GM12878 (cell line): ENCODE data around the gene SLC18A3. TPM values are rescaled to one million over a fixed set of nuclear protein-coding genes. Genes with fewer than 3 reads are reported as not detected.

Experiments
- ATAC-seq: fragments of 200-7000 bp; cut with Tn5 transposase; 3 replicates; pipeline ENCODE4 v1.9.1; 2020; ENCODE audit warnings: mild to moderate bottlenecking, moderate library complexity
- BruUV-seq: library from RNA; stranded (reverse); fragments of 400-500 nt; replicated peaks from 2 replicates; lab custom pipeline; 2021; lab: Mats Ljungman, UMichigan
- CTCF ChIA-PET: fragments of 300-600 bp; sonication (Branson Sonifier 250); formaldehyde crosslinking; extraction: SDS; loops from one replicate; lab custom pipeline; 2021; ENCODE audit warnings: inconsistent platforms; lab: Yijun Ruan, JAX
- POLR2A ChIA-PET: fragments of 350-600 bp; formaldehyde crosslinking; extraction: SDS; loops from one replicate; lab custom pipeline; 2021; ENCODE audit warnings: inconsistent platforms; lab: Charles Lee
- RAD21 ChIA-PET: fragments of 300-600 bp; sonication (Branson Sonifier 250); formaldehyde crosslinking; loops from one replicate; lab custom pipeline; 2023; ENCODE audit warnings: antibody characterized with exemption; ENCODE audit not compliant: unreplicated experiment; lab: Charles Lee
- SMC1A ChIA-PET: fragments of 300-600 bp; sonication (Branson Sonifier 250); formaldehyde crosslinking; loops from one replicate; lab custom pipeline; 2023; ENCODE audit not compliant: unreplicated experiment, uncharacterized antibody; lab: Charles Lee
- DNase-seq: peaks from one replicate; pipeline ENCODE4 v3.0.0-alpha.2; 2011; ENCODE audit warnings: low read depth, low spot score
- FAIRE-seq: peaks from 3 replicates; lab custom pipeline; 2011; peaks lifted over from hg19 to GRCh38; lab: Jason Lieb, UNC
- H2AFZ ChIP-seq: 2 replicates; pipeline ENCODE4 v1.6.0; 2011; ENCODE audit warnings: low read depth, low read length, control low read depth; ENCODE audit not compliant: control insufficient read depth
- H3K27ac ChIP-seq: 2 replicates; pipeline ENCODE4 v1.5.1; 2011; ENCODE audit warnings: control low read depth; ENCODE audit not compliant: control insufficient read depth, insufficient read depth
- H3K27me3 ChIP-seq, 2 experiments: replicated peaks in 1 of 2; 2 replicates each; pipeline versions ENCODE4 v1.6.0 to v1.6.1; 2011; ENCODE audit warnings: low read length in 1 of 2; ENCODE audit not compliant: control insufficient read depth in 2 of 2, insufficient read depth in 2 of 2
- H3K36me3 ChIP-seq, 2 experiments: 2 replicates each; pipeline ENCODE4 v1.5.1; 2011; ENCODE audit warnings: low read length in 1 of 2; ENCODE audit not compliant: control insufficient read depth in 2 of 2, insufficient read depth in 2 of 2
- H3K4me1 ChIP-seq: 2 replicates; pipeline ENCODE4 v1.6.1; 2011; ENCODE audit warnings: mild to moderate bottlenecking, low read length, moderate library complexity, mixed read lengths; ENCODE audit not compliant: control insufficient read depth, insufficient read depth
- H3K4me2 ChIP-seq: 2 replicates; pipeline ENCODE4 v1.6.0; 2011; ENCODE audit warnings: control low read depth; ENCODE audit not compliant: control insufficient read depth, insufficient read depth
- H3K4me3 ChIP-seq: fragments of 200-600 bp; sonication (generic); 2 replicates; pipeline ENCODE4 v1.5.1; 2016
- H3K79me2 ChIP-seq: 2 replicates; pipeline ENCODE4 v1.6.0; 2011; ENCODE audit warnings: low read length; ENCODE audit not compliant: control insufficient read depth, insufficient read depth
- H3K9ac ChIP-seq: 2 replicates; pipeline ENCODE4 v1.8.0; 2011; ENCODE audit warnings: low read length, control low read depth, mixed read lengths; ENCODE audit not compliant: control insufficient read depth, insufficient read depth
- H3K9me3 ChIP-seq: replicated peaks from 3 replicates; pipeline ENCODE4 v1.5.1; 2011; ENCODE audit warnings: mild to moderate bottlenecking, low read length; ENCODE audit not compliant: control insufficient read depth, insufficient read depth
- H4K20me1 ChIP-seq: 2 replicates; pipeline ENCODE4 v1.6.0; 2011; ENCODE audit not compliant: control insufficient read depth, insufficient read depth
- CBX5 ChIP-seq: sonication (generic); IDR thresholded peaks from 2 replicates; pipeline ENCODE4 v1.6.1; 2016; ENCODE audit warnings: low read depth, moderate library complexity, mild to moderate bottlenecking, inconsistent platforms
- FOS ChIP-seq: IDR thresholded peaks from 3 replicates; pipeline ENCODE4 v1.6.1; 2011; ENCODE audit warnings: borderline replicate concordance; ENCODE audit not compliant: insufficient read length; ENCODE audit errors: extremely low read depth
- GABPA ChIP-seq: IDR thresholded peaks from 2 replicates; pipeline ENCODE4 v1.6.1; 2014; ENCODE audit warnings: antibody characterized with exemption, low read depth, mild to moderate bottlenecking, inconsistent platforms
- IKZF2 ChIP-seq, 2 experiments: fragments of 450-650 bp; IDR thresholded peaks; 2 replicates each; pipeline ENCODE4 v1.6.1; 2017; ENCODE audit warnings: mild to moderate bottlenecking in 2 of 2, moderate library complexity in 2 of 2
- MTA3 ChIP-seq: IDR thresholded peaks from 2 replicates; pipeline ENCODE4 v1.6.1; 2012; ENCODE audit warnings: low read length, inconsistent platforms, borderline replicate concordance
- NR2C1 ChIP-seq: fragments of 450-650 bp; IDR thresholded peaks from 2 replicates; pipeline ENCODE4 v1.6.1; 2017; ENCODE audit warnings: antibody characterized with exemption, mild to moderate bottlenecking, moderate library complexity
- POLR2AphosphoS2 ChIP-seq: IDR thresholded peaks from 2 replicates; pipeline ENCODE4 v1.6.1; 2011; ENCODE audit warnings: low read depth, mild to moderate bottlenecking, low read length, improper control_type of control experiment, moderate library complexity
- RB1 ChIP-seq: fragments of 450-650 bp; formaldehyde crosslinking; IDR thresholded peaks from 2 replicates; pipeline ENCODE4 v1.6.1; 2017; ENCODE audit warnings: mild to moderate bottlenecking, borderline replicate concordance
- RUNX3 ChIP-seq: IDR thresholded peaks from 2 replicates; pipeline ENCODE4 v1.6.1; 2012; ENCODE audit warnings: low read length, inconsistent platforms
- SIX5 ChIP-seq: IDR thresholded peaks from 2 replicates; pipeline ENCODE4 v1.6.1; 2011; ENCODE audit warnings: mild to moderate bottlenecking, low read depth, low read length, moderate library complexity; ENCODE audit not compliant: severe bottlenecking
- SMAD5 ChIP-seq: IDR thresholded peaks from 2 replicates; pipeline ENCODE4 v1.6.1; 2016; ENCODE audit warnings: antibody characterized with exemption, low read depth
- SREBF1 ChIP-seq: IDR thresholded peaks from 2 replicates; pipeline ENCODE4 v1.6.1; 2012; ENCODE audit warnings: mild to moderate bottlenecking, low read length
- TBL1XR1 ChIP-seq: IDR thresholded peaks from 2 replicates; pipeline ENCODE4 v1.6.1; 2012; ENCODE audit warnings: low read depth, low read length, improper control_type of control experiment
- USF1 ChIP-seq: IDR thresholded peaks from 2 replicates; pipeline ENCODE4 v1.6.1; 2011; ENCODE audit warnings: borderline replicate concordance, low read depth, mild to moderate bottlenecking, moderate library complexity, mixed read lengths, low read length; ENCODE audit not compliant: insufficient read depth; ENCODE audit errors: extremely low read length
- ZBED1 ChIP-seq: IDR thresholded peaks from 2 replicates; pipeline ENCODE4 v1.6.1; 2016; ENCODE audit warnings: borderline replicate concordance
- WGBS: methylation state at CpG from one replicate; pipeline ENCODE4 v1.1.6; 2016; ENCODE audit warnings: low lambda C conversion rate; ENCODE audit not compliant: insufficient replicate concordance, insufficient coverage; ENCODE audit errors: missing lambda C conversion rate; 5-methylcytosine and 5-hydroxymethylcytosine counted together
- in situ Hi-C: fragments of 300-500 bp; cut with MboI; formaldehyde crosslinking; loops from 9 replicates; pipeline ENCODE4 v1.14.3; 2018; ENCODE audit warnings: mixed read lengths
- intact Hi-C: fragments of 100-400 bp; cut with micrococcal nuclease; formaldehyde crosslinking; loops from one replicate; pipeline ENCODE4 v1.14.2; 2022; ENCODE audit not compliant: unreplicated experiment
- polyA plus RNA-seq, 11 experiments: library from polyadenylated mRNA; depleted of rRNA in 4 of 11; unstranded in 6 of 11; stranded (reverse) in 5 of 11; fragments of >200 nt; fragmentation: Nextera tagmentation in 4 of 11; fragmentation: Illumina TruSeq in 1 of 11; extraction: Ambion mirVana in 4 of 11; extraction: Trizol in 1 of 11; gene quantifications; 1 replicate in 1 of 11; 2 replicates in 10 of 11; pipeline versions ENCODE4 v1.2.1 to v1.2.3, GENCODE V29; 2011 to 2016; ENCODE audit warnings: inconsistent platforms in 2 of 11, missing spikeins in 2 of 11, low read depth in 1 of 11
- total RNA-seq, 4 experiments: library from RNA; depleted of rRNA in 3 of 4; stranded (reverse); fragments of >200 nt in 3 of 4; fragmentation: Illumina TruSeq in 1 of 4; extraction: Trizol in 1 of 4; gene quantifications; 2 replicates each; pipeline versions ENCODE4 v1.2.1 to v1.2.3, GENCODE V29; 2013 to 2021
- TF ChIP-seq, protein P1 (sequence below): fragments of 450-650 bp; formaldehyde crosslinking; IDR thresholded peaks from 2 replicates; pipeline ENCODE4 v1.4.0; 2020; ENCODE audit warnings: mild to moderate bottlenecking, moderate library complexity
- TF ChIP-seq, protein P2 (sequence below): fragments of 450-650 bp; IDR thresholded peaks from 2 replicates; pipeline ENCODE4 v1.6.1; 2017; ENCODE audit warnings: low read depth, mild to moderate bottlenecking, moderate library complexity

The SLC18A3 gene
- total and polyA plus RNA-seq, 10 of the 15 experiments (the other 5 are each of a cell fraction or from before 2014, with no cell fraction given) = not detected

- TF ChIP-seq SMAD5 (no peak), GABPA (no peak), SIX5 (no peak), IKZF2 (IDR thresholded peaks at IDR 0.05) (no peak), POLR2AphosphoS2 (no peak), TBL1XR1 (no peak), SREBF1 (no peak)
- TF ChIP-seq, protein P1, sequence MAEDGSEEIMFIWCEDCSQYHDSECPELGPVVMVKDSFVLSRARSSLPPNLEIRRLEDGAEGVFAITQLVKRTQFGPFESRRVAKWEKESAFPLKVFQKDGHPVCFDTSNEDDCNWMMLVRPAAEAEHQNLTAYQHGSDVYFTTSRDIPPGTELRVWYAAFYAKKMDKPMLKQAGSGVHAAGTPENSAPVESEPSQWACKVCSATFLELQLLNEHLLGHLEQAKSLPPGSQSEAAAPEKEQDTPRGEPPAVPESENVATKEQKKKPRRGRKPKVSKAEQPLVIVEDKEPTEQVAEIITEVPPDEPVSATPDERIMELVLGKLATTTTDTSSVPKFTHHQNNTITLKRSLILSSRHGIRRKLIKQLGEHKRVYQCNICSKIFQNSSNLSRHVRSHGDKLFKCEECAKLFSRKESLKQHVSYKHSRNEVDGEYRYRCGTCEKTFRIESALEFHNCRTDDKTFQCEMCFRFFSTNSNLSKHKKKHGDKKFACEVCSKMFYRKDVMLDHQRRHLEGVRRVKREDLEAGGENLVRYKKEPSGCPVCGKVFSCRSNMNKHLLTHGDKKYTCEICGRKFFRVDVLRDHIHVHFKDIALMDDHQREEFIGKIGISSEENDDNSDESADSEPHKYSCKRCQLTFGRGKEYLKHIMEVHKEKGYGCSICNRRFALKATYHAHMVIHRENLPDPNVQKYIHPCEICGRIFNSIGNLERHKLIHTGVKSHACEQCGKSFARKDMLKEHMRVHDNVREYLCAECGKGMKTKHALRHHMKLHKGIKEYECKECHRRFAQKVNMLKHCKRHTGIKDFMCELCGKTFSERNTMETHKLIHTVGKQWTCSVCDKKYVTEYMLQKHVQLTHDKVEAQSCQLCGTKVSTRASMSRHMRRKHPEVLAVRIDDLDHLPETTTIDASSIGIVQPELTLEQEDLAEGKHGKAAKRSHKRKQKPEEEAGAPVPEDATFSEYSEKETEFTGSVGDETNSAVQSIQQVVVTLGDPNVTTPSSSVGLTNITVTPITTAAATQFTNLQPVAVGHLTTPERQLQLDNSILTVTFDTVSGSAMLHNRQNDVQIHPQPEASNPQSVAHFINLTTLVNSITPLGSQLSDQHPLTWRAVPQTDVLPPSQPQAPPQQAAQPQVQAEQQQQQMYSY (CRISPR knock-in tag) = no peak
Measured at GRCh38 chr10:49645871-49646870, 36.1 kb downstream of the SLC18A3 start (continued).

DNA sequence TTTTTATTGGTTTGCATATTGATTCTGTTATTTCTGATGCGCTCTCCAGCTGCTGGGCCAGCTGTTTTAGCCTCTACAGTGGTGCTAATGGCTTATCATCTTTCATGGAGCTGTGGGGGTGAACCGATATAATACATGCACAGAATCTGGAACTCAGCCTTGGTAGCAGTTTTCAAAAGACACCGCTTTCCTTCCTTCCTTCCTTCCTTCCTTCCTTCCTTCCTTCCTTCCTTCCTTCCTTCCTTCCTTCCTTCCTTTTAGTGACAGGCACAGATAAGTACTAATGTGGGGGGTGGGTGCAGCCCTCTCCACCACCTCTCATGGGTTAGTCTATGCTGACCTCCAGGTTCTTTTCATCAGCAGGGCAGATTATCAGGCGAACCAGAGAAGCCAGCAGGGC, 37.4 kb downstream of the SLC18A3 start:
- ChIA-PET SMC1A (no interaction called here), POLR2A (no interaction called here), CTCF (no interaction called here), RAD21 (no interaction called here)
- ATAC-seq (no peak), DNase-seq (no peak), FAIRE-seq (no peak)
- no TSS peak for BruUV-seq
- no peak overlapping the region for H2AFZ ChIP-seq
- H3K9ac ChIP-seq = no peak overlapping the region
- H3K4me2 ChIP-seq = no peak overlapping the region
- in situ Hi-C loops = no loop called here
- no peak overlapping the region for H3K4me3 ChIP-seq
- intact Hi-C loops = no loop called here
- no peaks in the 10 kb centered on the region for H3K27me3 ChIP-seq
- 34% methylated on average over 4 of the region's 4 CpGs for WGBS
- H3K4me1 ChIP-seq = no peaks in the 10 kb centered on the region
- no peak overlapping the region for H3K27ac ChIP-seq
- no peaks in the 10 kb centered on the region for H3K9me3 ChIP-seq
- no peak for TF ChIP-seq CBX5
- TF ChIP-seq ZBED1 = no peak
- TF ChIP-seq NR2C1 = no peak
- TF ChIP-seq RB1 = no peak
- TF ChIP-seq RUNX3 = no peak
- TF ChIP-seq USF1 = no peak
- TF ChIP-seq, protein P2, sequence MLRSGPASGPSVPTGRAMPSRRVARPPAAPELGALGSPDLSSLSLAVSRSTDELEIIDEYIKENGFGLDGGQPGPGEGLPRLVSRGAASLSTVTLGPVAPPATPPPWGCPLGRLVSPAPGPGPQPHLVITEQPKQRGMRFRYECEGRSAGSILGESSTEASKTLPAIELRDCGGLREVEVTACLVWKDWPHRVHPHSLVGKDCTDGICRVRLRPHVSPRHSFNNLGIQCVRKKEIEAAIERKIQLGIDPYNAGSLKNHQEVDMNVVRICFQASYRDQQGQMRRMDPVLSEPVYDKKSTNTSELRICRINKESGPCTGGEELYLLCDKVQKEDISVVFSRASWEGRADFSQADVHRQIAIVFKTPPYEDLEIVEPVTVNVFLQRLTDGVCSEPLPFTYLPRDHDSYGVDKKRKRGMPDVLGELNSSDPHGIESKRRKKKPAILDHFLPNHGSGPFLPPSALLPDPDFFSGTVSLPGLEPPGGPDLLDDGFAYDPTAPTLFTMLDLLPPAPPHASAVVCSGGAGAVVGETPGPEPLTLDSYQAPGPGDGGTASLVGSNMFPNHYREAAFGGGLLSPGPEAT = no peak
- no peak for TF ChIP-seq MTA3
- no peak for TF ChIP-seq FOS
- no peaks in the 10 kb centered on the region for H4K20me1 ChIP-seq
- H3K79me2 ChIP-seq = no peaks in the 10 kb centered on the region
- H3K36me3 ChIP-seq = no peaks in the 10 kb centered on the region
